ENCODE results near the gene KDM4B.
A peak's percentile ranks its signal among the peaks of the same experiment; 100 is the strongest.
"Not testable (repeated sequence)": the region's sequence is repeated elsewhere in the genome, so short reads cannot be mapped to it uniquely, and the experiment has no call there.

KDM4B gene

GRCh38 chr19:4968462-4969291, at the start of gene KDM4B:
Gene KDM4B, plus strand, starts transcription at chr19:4969113. Its CDS starts 63,778 bp downstream, at chr19:5032891.
- peak; percentile 88 to 97 for DNase-seq (ENCODE audit: low read depth in 2 of 2, low spot score in 1 of 2)

DNA sequence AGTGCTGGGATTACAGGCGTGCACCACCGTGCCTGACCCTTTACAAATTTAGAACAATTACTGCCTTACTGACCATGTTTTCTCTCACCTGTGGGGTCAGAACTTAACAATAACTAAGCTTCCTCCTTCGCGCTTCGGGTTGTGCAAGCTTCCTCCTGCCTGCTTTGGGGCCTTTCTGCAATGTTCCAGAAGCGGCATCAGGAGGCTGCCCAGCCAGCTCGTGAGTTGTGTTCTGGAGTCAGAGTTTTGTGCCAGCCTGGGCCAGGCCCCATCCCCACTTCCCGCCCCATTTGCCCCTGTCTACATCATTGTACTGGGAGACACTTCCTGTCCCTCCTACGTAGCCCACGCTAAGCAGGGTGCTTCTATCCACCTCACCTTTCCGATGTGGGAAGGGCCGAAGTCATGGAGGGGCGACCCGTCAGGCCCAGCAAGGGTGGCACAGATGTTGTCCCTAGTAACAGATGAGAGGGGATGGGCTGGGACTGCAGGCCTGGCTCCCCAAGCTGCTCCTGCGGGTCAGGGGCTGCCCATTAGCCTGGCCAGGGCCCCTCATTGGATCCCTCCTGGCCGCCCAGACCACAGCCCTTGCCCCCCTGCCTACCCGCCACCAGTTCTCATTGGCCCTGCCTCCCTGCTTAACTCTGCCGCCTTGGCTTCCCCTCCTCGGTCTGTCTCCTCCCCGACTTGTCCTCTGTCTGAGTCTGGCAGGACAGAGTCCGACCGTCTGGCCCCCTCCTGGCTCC, 46.2 kb upstream of the KDM4B start:
- no peak for DNase-seq (ENCODE audit: low read depth in 2 of 2, low spot score in 1 of 2)

DNA sequence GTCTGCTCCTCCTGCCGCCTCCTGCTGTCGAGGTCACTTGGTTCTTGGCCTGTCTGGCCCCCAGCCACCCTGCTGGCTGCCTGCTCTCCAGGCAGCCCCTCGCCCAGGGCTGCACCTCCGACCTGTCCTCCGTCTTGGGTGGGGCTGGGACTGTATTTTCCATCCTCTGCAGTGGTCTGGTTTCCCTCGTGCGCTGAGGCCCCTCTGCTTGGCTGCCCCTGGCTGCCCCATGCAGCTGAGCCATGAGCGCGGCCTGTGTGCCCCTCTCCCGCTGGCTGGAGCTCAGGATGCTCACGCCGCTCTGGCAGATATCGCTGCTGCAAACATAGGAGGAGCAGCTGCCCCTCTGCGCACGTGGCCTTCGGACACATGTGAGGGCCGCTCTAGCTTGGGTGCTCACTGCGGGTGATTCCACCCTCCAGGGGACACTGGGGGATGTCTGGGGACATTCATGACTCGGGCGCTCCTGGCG, 45.6 kb upstream of the KDM4B start:
- DNase-seq (ENCODE audit: low read depth in 2 of 2, low spot score in 1 of 2), result no peak

DNA sequence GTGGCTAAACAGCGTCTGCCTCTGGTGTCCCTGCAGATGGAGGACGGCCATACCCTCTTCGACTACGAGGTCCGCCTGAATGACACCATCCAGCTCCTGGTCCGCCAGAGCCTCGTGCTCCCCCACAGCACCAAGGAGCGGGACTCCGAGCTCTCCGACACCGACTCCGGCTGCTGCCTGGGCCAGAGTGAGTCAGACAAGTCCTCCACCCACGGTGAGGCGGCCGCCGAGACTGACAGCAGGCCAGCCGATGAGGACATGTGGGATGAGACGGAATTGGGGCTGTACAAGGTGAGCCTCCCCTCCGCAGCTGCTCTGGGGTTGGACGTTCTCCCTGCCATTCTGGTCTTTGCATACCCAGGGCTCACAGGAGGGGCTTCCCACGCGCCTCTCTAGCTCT, 39.7 kb upstream of the KDM4B start:
- DNase-seq (ENCODE audit: low read depth in 2 of 2, low spot score in 1 of 2), result no peak

DNA sequence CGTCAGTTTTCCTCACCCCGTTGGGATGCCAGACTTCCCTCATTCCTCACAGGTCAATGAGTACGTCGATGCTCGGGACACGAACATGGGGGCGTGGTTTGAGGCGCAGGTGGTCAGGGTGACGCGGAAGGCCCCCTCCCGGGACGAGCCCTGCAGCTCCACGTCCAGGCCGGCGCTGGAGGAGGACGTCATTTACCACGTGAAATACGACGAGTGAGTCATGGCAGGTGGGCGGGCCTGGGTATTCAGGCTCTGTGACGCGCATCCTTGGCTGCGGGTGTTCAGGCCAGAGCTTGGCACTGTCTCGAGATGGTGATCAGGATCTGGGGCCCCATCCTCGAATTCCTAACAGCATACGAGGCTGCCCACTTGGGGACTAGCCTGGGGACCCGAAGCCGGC, 38.2 kb upstream of the KDM4B start:
- DNase-seq (ENCODE audit: low read depth in 2 of 2, low spot score in 1 of 2), result no peak

DNA sequence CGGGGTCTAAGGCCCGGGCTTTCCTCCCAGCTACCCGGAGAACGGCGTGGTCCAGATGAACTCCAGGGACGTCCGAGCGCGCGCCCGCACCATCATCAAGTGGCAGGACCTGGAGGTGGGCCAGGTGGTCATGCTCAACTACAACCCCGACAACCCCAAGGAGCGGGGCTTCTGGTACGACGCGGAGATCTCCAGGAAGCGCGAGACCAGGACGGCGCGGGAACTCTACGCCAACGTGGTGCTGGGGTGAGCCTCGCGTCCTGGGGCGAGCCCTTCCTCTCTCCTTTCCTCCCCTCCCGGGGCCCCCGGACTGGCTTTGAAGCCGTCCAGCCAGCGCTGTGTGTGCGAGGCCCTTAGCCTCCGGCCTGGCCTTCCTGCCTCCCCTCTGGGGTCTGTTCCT, 36.2 kb upstream of the KDM4B start:
- DNase-seq (ENCODE audit: low read depth in 2 of 2, low spot score in 1 of 2), result no peak

- DNase-seq (ENCODE audit: low read depth in 2 of 2, low spot score in 1 of 2), result no peak
Observed at GRCh38 chr19:4933528-4933927, 35.4 kb upstream of the KDM4B start.

DNA sequence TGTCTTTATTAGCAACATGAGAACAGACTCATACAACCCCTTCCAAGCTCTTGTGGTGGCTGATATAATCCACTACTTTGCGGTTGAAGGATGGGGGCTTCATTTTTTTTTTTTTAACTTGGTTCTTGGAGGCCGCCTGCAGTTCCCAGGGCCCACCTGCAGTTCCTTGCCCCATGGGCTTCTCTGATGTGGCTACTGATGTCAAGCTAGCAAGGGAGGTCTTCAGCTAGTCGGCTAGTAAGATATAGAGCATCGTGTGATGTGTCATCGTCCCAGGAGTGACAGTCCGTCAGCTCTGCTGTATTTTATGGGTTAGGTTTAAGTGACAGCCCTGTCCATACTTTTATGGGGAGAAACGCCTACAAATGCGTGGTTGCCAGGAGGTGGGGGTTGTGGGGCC, 33.5 kb upstream of the KDM4B start:
- no peak for DNase-seq (ENCODE audit: low read depth in 2 of 2, low spot score in 1 of 2)

- no peak for DNase-seq (ENCODE audit: low read depth in 2 of 2, low spot score in 1 of 2)
Observed at GRCh38 chr19:4937060-4937459, 31.9 kb upstream of the KDM4B start.

GRCh38 chr19:4938461-4938860, 30.5 kb upstream of the KDM4B start:
- not testable (repeated sequence) for DNase-seq (ENCODE audit: low read depth in 2 of 2, low spot score in 1 of 2)

DNA sequence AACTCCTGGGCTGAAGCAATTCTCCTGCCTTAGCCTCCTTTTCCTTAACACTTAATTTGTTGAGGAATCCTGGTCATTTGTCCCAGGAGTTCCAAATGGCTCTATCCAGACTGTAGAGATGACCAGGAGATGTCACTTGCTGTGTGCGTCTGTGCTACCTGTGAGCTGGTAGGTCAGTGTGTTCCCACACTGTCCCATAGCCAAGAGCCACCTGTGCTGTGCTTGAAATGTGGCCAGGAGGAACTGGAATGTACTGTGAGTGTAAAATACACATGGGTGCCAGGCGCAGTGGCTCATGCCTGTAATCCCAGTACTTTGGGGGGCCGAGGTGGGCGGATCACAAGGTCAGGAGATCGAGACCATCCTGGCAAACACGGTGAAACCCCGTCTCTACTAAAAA, 29.4 kb upstream of the KDM4B start:
- DNase-seq (ENCODE audit: low read depth in 2 of 2, low spot score in 1 of 2), result no peak

DNA sequence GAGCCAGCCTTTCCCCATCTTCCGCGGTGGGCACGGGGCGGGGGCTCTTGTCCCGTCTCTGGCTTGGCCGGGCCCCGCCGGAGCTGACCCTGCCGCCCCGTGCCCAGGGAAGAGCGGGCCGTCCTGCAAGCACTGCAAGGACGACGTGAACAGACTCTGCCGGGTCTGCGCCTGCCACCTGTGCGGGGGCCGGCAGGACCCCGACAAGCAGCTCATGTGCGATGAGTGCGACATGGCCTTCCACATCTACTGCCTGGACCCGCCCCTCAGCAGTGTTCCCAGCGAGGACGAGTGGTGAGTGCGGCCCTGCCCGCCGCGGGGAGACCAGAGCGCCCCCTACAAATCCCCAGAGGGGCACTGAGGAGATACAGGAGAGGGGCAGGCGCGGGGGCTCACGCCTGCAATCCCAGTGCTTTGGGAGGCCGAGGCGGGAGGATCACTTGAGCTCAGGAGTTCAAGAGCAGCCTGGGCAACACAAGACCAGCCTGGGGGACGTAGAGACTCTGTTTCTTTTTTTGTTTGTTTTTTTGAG, 27.2 kb upstream of the KDM4B start:
- DNase-seq (ENCODE audit: low read depth in 2 of 2, low spot score in 1 of 2), result not testable (repeated sequence)

DNA sequence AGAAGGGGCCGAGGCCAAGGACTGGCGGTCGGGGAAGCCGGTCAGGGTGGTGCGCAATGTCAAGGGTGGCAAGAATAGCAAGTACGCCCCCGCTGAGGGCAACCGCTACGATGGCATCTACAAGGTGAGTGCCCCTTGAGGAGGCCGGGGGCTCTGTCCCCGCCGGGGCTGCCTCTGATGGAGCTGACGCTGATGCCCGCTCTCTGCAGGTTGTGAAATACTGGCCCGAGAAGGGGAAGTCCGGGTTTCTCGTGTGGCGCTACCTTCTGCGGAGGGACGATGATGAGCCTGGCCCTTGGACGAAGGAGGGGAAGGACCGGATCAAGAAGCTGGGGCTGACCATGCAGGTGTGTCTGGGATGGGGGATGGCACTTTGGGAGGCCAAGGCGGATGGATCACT, 18.3 kb upstream of the KDM4B start:
- DNase-seq (ENCODE audit: low read depth in 2 of 2, low spot score in 1 of 2), result not testable (repeated sequence)

DNA sequence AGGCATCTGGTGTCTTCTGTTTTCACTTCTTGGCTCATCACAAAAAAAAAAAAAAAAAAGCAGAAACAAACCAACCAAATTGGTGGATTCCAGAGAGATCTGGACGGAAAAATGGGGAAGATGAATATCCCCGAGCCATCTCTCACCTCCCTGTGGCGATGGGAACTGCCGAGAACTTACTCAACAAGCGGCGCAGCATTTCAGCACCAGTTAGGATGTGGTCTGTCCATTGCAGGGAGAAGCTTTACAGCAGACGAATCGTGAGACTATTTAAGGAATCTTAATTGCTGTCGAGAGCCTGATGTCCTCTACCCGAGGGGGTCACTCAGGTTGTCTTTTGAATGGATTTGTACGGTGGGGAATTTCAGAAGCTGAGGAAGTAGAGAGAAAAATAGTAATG, 17.3 kb upstream of the KDM4B start:
- no peak for DNase-seq (ENCODE audit: low read depth in 2 of 2, low spot score in 1 of 2)

- DNase-seq (ENCODE audit: low read depth in 2 of 2, low spot score in 1 of 2), result no peak
Observed at GRCh38 chr19:4952945-4953344, 16.0 kb upstream of the KDM4B start.

DNA sequence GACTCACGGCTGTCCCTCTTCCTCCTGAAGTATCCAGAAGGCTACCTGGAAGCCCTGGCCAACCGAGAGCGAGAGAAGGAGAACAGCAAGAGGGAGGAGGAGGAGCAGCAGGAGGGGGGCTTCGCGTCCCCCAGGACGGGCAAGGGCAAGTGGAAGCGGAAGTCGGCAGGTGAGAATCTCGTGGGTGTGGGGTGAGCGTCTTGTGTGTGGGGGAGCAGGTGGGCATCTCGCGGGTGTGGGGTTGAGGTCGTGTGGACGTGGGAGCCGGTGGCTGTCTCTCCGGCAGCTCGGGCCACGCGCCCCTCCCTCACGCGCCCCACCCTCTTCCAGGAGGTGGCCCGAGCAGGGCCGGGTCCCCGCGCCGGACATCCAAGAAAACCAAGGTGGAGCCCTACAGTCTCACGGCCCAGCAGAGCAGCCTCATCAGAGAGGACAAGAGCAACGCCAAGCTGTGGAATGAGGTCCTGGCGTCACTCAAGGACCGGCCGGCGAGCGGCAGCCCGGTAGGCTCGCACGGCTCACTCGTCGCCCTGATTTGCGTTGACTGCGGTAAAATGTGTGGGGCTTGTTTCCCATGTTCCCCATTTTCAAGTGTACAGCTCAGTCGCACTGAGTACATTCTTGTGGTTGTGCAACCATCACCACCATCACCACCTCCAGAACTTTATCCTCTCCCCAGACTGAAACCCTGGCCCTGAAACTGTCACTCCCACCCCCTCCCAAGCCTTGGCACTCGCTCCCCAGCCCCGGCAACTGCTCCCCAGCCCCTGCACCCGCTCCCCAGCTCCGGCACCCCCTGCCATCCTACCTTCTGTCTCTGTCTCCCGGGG, 14.4 kb upstream of the KDM4B start:
- DNase-seq (ENCODE audit: low read depth in 2 of 2, low spot score in 1 of 2), result not testable (repeated sequence)

DNA sequence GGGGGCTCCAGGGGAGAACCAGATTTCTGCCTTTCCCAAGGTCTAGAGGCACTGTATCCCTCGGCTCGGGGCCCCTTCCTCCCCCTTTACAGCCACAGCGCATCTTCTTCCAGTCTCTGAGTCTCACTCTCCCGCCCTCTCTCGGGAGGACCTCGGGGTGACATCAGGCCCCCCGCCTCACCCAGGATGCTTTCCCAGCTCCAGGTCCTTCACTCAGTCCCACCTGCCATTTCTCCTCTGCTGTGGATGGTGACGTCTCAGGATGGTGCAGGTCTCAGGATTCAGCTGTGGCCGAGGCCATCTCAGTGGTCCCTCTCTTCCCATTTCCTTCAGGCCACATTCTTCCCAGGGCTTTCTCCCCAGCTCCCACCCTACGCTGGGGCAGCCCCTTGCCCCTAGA, 13.6 kb upstream of the KDM4B start:
- DNase-seq (ENCODE audit: low read depth in 2 of 2, low spot score in 1 of 2), result no peak

DNA sequence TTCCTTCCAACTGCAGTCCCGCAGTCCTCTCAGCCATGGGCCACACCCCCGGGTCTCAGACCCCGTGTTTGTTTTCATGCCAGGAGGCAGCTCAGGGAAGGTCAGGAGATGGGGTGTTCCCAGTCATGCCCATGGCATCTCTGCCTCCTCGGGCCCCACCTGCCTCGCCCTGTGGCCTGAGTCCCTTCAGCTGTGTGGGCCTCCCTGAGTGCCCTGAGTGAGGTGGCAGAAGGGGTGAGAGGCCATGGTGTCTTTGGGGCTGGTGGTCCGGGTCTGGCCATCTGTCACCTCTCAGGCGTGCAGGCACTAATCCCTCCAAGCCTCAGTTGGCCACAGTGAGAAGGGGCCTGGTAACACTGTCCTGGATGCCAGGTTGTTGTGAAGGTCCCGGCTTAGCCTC, 10.9 kb upstream of the KDM4B start:
- DNase-seq (ENCODE audit: low read depth in 2 of 2, low spot score in 1 of 2), result no peak

GRCh38 chr19:4962085-4962619, 6.8 kb upstream of the KDM4B start:
- DNase-seq (ENCODE audit: low read depth in 2 of 2, low spot score in 1 of 2), result no peak

DNA sequence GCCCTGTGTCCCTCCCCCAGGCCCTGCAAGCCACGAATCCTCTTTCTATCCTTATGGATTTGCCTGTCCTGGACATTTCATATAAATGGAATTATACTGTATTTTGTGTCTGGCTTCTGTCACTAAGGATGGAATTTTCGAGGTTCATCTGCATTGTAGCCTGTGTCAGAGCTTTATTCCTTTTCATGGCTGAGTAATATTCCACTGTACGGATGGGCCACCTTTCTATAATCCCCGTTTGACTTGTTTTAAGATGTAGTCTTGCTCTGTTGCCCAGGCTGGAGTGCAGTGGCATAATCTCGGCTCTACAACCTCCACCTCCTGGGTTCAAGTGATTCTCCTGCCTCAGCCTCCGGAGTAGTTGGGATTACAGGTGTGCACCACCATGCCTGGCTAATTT, 3.9 kb upstream of the KDM4B start:
- no peak for DNase-seq (ENCODE audit: low read depth in 2 of 2, low spot score in 1 of 2)

DNA sequence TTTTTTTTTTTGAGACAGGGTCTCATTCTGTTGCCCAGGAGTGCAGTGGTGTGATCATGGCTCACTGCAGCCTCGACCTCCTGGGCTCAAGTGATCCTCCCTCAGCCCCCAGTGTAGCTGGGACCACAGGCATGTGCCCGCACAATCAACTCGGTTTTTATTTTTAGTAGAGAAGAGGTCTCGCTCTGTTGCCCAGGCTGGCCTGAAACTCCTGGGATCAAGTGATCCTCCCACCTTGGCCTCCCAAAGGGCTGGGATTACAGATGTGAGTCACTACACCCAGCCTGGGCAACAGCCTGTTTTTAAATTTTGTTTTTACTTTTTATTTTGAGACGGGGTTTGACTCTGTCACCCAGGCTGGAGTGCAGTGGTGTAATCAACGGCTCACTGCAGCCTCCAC, 2.3 kb upstream of the KDM4B start:
- DNase-seq (ENCODE audit: low read depth in 2 of 2, low spot score in 1 of 2), result no peak

Measured in stimulated activated CD8-positive, alpha-beta memory T cell treated with anti-CD3 and anti-CD28 coated beads, Interleukin-4, amount 100 ng/mL, for 4 hours (primary cell).